K562 treated with DMSO at 1 percent for 24 hours (cell line): ENCODE results near the gene OR4A15. TPM values are rescaled to one million over a fixed set of nuclear protein-coding genes. Genes with fewer than 3 reads are reported as not detected.

ENCODE experiments used
- total RNA-seq: library from RNA; unstranded; fragments of 300-600 nt; gene quantifications from 2 replicates; pipeline ENCODE4 v1.2.3, GENCODE V29; 2022; ENCODE audit warnings: low read depth; ENCODE audit not compliant: insufficient read depth

The OR4A15 gene
- not detected in 2 replicates for total RNA-seq

GRCh38 chr11:55367674-55368073 is at the start of gene OR4A15:
OR4A15 (plus strand) TSS chr11:55367974; CDS start chr11:55367974, 0 bp downstream.

GRCh38 chr11:55342901-55343300 is 24.9 kb upstream of the OR4A15 start, which contains the start of gene OR4A16:
OR4A16 (plus strand) TSS chr11:55343201; CDS start chr11:55343201, 0 bp downstream.

Other genes starting within 250 kb of the OR4A15 start
- gene TRIM48, start 105.8 kb upstream of the OR4A15 start, total RNA-seq: not detected in 2 replicates
- not detected in 2 replicates for gene OR4A16, start 24.8 kb upstream of the OR4A15 start, total RNA-seq
- not detected in 2 replicates for gene OR4C15, start 186.5 kb downstream of the OR4A15 start, total RNA-seq
- not detected in 2 replicates for gene OR4C16, start 204.2 kb downstream of the OR4A15 start, total RNA-seq
- not detected in 2 replicates for gene OR4C11, start 239.7 kb downstream of the OR4A15 start, total RNA-seq